Neural progenitor cell (in vitro differentiated cells): ENCODE measurements around the gene SYF2.

Experiments
- EZH2 ChIP-seq: fragments of 200-600 bp; sonication (generic); IDR thresholded peaks from 2 replicates; pipeline ENCODE4 v1.6.1; 2017; ENCODE audit warnings: antibody characterized with exemption, mild to moderate bottlenecking, moderate library complexity
- EZH2phosphoT487 ChIP-seq: fragments of 200-600 bp; sonication (generic); IDR thresholded peaks from 2 replicates; pipeline ENCODE4 v1.6.1; 2017; ENCODE audit warnings: antibody characterized with exemption
- TF ChIP-seq, protein P1 (sequence below): fragments of 200-600 bp; sonication (generic); IDR thresholded peaks from 2 replicates; pipeline ENCODE4 v1.5.1; 2017; ENCODE audit warnings: antibody characterized with exemption, mild to moderate bottlenecking

DNA sequence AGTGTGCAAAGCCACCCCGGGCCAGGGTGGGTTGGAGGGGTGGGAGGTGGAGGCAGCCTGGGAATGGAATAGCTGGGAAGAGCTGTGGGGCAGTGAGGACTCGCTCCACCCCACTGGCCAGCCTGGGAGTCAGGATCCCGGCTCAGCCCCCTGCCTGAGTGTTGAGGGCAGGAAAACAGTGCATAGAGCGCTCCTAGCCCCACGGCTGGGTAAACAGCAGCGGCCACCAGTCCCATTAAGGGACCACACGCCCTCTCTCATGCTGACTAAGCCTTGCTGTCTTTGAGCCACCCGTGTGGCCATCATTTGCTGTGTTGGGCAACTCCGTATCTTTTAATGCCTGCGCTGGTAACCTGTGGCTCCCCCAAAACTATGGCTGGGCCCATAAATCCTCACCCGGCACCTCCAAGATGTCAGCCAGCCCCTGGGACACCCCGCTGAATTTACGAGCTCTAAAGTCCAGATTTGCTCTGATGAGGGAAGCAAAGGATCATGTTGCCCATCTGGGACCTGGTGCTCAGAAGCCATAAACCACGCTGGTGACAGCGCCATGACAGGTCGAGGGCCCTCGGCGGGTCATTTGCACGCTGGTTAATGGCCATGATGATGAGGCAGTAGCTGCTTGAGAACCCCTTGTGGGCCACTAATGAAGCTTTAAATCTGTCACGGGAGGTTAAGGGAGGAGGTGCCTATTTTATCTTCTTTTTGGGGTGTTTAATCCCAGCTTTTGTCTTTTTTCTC lies 34.9 kb downstream of the SYF2 start:
- TF ChIP-seq, protein P1, sequence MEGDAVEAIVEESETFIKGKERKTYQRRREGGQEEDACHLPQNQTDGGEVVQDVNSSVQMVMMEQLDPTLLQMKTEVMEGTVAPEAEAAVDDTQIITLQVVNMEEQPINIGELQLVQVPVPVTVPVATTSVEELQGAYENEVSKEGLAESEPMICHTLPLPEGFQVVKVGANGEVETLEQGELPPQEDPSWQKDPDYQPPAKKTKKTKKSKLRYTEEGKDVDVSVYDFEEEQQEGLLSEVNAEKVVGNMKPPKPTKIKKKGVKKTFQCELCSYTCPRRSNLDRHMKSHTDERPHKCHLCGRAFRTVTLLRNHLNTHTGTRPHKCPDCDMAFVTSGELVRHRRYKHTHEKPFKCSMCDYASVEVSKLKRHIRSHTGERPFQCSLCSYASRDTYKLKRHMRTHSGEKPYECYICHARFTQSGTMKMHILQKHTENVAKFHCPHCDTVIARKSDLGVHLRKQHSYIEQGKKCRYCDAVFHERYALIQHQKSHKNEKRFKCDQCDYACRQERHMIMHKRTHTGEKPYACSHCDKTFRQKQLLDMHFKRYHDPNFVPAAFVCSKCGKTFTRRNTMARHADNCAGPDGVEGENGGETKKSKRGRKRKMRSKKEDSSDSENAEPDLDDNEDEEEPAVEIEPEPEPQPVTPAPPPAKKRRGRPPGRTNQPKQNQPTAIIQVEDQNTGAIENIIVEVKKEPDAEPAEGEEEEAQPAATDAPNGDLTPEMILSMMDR: no peak
- TF ChIP-seq EZH2phosphoT487: no peak
- no peak for TF ChIP-seq EZH2
